Transverse colon (tissue), 4 donors: Measurements from ENCODE around the gene RARB. TPM values are rescaled to one million over a fixed set of nuclear protein-coding genes. Genes with fewer than 3 reads are reported as not detected.

Experiments
- DNase-seq: peaks from one replicate; pipeline ENCODE4 v3.0.0-alpha.2; 2019
- H3K27ac ChIP-seq, 4 donors: fragments of 200-600 bp; sonication (generic); 2 replicates each; pipeline ENCODE4 v1.5.1; 2016 to 2018; ENCODE audit warnings: inconsistent platforms in 4 of 4
- H3K27me3 ChIP-seq: fragments of 200-600 bp; sonication (generic); 2 replicates; pipeline ENCODE4 v1.5.1; 2017; ENCODE audit warnings: inconsistent platforms
- H3K36me3 ChIP-seq, 4 donors: fragments of 200-600 bp; sonication (generic); 2 replicates each; pipeline ENCODE4 v1.5.1; 2017 to 2019; ENCODE audit warnings: inconsistent platforms in 4 of 4
- H3K4me1 ChIP-seq, 4 donors: fragments of 200-600 bp; sonication (generic); 2 replicates each; pipeline ENCODE4 v1.5.1; 2017 to 2020; ENCODE audit warnings: inconsistent platforms in 4 of 4
- H3K4me3 ChIP-seq, 4 donors: fragments of 200-600 bp; sonication (generic); 1 replicate in 1 of 4; 2 replicates in 3 of 4; pipeline versions ENCODE4 v1.5.1 to v1.6.1; 2017 to 2019; ENCODE audit warnings: inconsistent platforms in 4 of 4
- H3K9me3 ChIP-seq, 2 donors: fragments of 200-600 bp; sonication (generic); 2 replicates each; pipeline ENCODE4 v1.5.1; 2017 to 2019; ENCODE audit warnings: inconsistent platforms in 2 of 2
- EP300 ChIP-seq: sonication (generic); formaldehyde crosslinking; IDR thresholded peaks from one replicate; pipeline ENCODE4 v1.6.1; 2017; ENCODE audit warnings: antibody characterized with exemption, low read depth
- POLR2A ChIP-seq: fragments of 450-650 bp; IDR thresholded peaks from one replicate; pipeline ENCODE4 v1.6.1; 2016; ENCODE audit warnings: antibody characterized with exemption, mild to moderate bottlenecking, moderate library complexity
- POLR2AphosphoS5 ChIP-seq, 3 donors: sonication (generic); formaldehyde crosslinking; IDR thresholded peaks; one replicate each; pipeline ENCODE4 v1.6.1; 2016; ENCODE audit warnings: antibody characterized with exemption in 3 of 3
- WGBS, 2 donors: methylation state at CpG; one replicate each; pipeline ENCODE4 v1.1.5; 2018; ENCODE audit warnings: low coverage in 1 of 2; 5-methylcytosine and 5-hydroxymethylcytosine counted together
- in situ Hi-C, 4 donors: fragments of 200-750 bp; cut with MboI; loops; one replicate each; pipeline versions ENCODE4 v1.15.0 to v1.15.1; 2017; ENCODE audit warnings: low sequenced_read_pairs in 3 of 4, low pct_ligation_motif_present in 1 of 4, low pct_unique_long_range_greater_than_20kb in 1 of 4
- intact Hi-C: fragments of 100-400 bp; cut with DNase I; formaldehyde crosslinking; loops from one replicate; pipeline ENCODE4 v1.15.1; 2023; ENCODE audit warnings: low total_unique reads
- total RNA-seq, 4 donors: library from RNA; depleted of rRNA; stranded (reverse); fragments of >200 nt; gene quantifications; one replicate each; pipeline ENCODE4 v1.1.0, GENCODE V29; 2016
- TF ChIP-seq, protein P1 (sequence below), 5 experiments: fragments of 200-600 bp in 3 of 5; fragments of 450-650 bp in 2 of 5; sonication (generic) in 3 of 5; IDR thresholded peaks; 1 replicate in 2 of 5; 2 replicates in 3 of 5; pipeline ENCODE4 v1.5.1; 2016 to 2017; ENCODE audit warnings: antibody characterized with exemption in 5 of 5, inconsistent platforms in 3 of 5, mild to moderate bottlenecking in 2 of 5, moderate library complexity in 1 of 5

Gene RARB
- total RNA-seq, 4 donors from 2014 or later: 2.4 to 4.5 (median 2.9) TPM; not detected in 1

DNA sequence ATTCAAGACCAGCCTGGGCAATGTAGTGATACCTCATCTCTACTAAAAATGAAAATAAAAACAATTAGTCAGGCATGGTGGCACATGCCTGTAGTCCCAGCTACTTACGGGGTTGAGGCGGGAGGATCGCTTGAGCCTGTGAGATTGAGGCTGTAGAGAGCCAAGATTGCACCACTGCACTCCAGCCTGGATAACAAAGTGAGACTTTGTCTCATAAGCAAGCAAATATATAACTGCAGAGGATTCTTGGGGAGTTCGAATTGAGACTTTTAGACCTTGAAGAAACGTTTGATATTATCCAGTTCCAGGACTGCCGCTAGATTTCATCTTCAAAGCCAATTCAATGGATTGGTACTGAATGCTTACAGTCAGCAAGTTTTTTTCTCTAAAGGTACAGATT is 11.9 kb upstream of the RARB start:
- WGBS, 2 donors: 88 to 100% methylated on average over 1 to 6 of the region's 6 CpGs
- in situ Hi-C loops: no loop called here
- Histone ChIP-seq H3K4me1 (peaks cover 0 to 6% (median 0%) of the 10 kb centered on the region in 4 donors), H3K27ac (no peak overlapping the region), H3K27me3 (no peaks in the 10 kb centered on the region), H3K4me3 (no peak overlapping the region), H3K36me3 (no peaks in the 10 kb centered on the region), H3K9me3 (no peaks in the 10 kb centered on the region)
- TF ChIP-seq POLR2AphosphoS5 (IDR thresholded peaks at IDR 0.05): no peak
- TF ChIP-seq, protein P1, sequence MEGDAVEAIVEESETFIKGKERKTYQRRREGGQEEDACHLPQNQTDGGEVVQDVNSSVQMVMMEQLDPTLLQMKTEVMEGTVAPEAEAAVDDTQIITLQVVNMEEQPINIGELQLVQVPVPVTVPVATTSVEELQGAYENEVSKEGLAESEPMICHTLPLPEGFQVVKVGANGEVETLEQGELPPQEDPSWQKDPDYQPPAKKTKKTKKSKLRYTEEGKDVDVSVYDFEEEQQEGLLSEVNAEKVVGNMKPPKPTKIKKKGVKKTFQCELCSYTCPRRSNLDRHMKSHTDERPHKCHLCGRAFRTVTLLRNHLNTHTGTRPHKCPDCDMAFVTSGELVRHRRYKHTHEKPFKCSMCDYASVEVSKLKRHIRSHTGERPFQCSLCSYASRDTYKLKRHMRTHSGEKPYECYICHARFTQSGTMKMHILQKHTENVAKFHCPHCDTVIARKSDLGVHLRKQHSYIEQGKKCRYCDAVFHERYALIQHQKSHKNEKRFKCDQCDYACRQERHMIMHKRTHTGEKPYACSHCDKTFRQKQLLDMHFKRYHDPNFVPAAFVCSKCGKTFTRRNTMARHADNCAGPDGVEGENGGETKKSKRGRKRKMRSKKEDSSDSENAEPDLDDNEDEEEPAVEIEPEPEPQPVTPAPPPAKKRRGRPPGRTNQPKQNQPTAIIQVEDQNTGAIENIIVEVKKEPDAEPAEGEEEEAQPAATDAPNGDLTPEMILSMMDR (IDR thresholded peaks at IDR 0.05): no peak
- TF ChIP-seq POLR2A: no peak
- TF ChIP-seq EP300: no peak
- intact Hi-C loops: no loop called here
- no peak for DNase-seq

DNA sequence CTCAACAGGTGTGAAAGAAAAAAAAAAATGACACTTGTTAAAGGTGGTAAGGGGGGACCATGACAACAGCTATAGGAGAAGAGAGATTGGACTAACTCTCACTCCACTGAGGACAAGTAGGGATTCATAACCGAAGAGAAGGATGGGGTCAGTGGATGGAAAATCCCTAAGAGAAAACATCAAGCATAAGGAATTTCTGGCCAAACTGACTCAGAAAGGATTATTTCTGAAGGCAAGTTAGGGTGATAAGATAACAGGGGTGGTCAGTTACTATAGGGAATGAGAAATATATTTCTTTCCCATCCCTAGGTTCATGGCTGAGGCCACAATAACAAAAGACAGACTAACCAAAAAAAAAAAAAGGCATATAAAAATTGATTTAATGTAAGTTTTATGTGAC is 9.5 kb upstream of the RARB start:
- no peaks in the 10 kb centered on the region for H3K36me3 ChIP-seq
- in situ Hi-C loops: no loop called here
- DNase-seq: no peak

DNA sequence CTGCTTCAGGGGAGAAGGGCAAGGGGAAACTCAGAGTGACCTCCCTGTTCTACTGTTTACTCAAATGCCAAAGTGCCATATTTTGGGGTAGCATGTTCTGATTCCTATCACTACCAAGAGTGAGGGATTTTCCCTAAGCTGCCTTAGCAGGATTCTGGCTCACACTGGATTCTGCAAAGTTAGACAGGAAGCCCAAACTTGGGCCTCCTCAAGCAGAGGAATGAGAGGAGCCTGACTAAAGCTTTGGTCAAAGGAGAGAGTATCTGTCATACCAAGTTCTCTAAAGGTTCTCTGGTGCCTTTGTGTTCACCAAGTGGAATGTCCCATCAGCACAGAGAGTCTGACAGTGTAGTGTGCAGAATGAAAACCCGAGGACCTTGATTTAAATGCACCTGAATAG is 8.8 kb upstream of the RARB start:
- peaks cover 0 to 8% (median 3%) of the 10 kb centered on the region in 4 donors for H3K4me1 ChIP-seq
- H3K27me3 ChIP-seq: no peaks in the 10 kb centered on the region
- H3K4me3 ChIP-seq: no peak overlapping the region
- no peaks in the 10 kb centered on the region for H3K36me3 ChIP-seq
- TF ChIP-seq EP300 (no peak), POLR2AphosphoS5 (IDR thresholded peaks at IDR 0.05) (no peak), POLR2A (no peak)
- TF ChIP-seq, protein P1 (IDR thresholded peaks at IDR 0.05): no peak
- no peak overlapping the region for H3K27ac ChIP-seq
- intact Hi-C loops: no loop called here
- DNase-seq: no peak
- no peaks in the 10 kb centered on the region for H3K9me3 ChIP-seq
- in situ Hi-C loops: no loop called here
- 100% methylated on average over 1 of the region's 1 CpG; no CpG with 5 or more reads in 1 of the 2 donors for WGBS, 2 donors

More for the DNA sequence above, 9.5 kb upstream of the RARB start:
- peaks cover 0 to 1% (median 0%) of the 10 kb centered on the region in 4 donors for H3K4me1 ChIP-seq
- no peaks in the 10 kb centered on the region for H3K27me3 ChIP-seq
- no peak overlapping the region for H3K4me3 ChIP-seq
- whole genome bisulfite sequencing, 2 donors: 93% methylated on average over 1 of the region's 1 CpG; no CpG with 5 or more reads in 1 of the 2 donors
- intact Hi-C loops: no loop called here
- TF ChIP-seq EP300 (no peak), POLR2A (no peak), POLR2AphosphoS5 (IDR thresholded peaks at IDR 0.05) (no peak)
- H3K9me3 ChIP-seq: no peaks in the 10 kb centered on the region
- no peak overlapping the region for H3K27ac ChIP-seq

DNA sequence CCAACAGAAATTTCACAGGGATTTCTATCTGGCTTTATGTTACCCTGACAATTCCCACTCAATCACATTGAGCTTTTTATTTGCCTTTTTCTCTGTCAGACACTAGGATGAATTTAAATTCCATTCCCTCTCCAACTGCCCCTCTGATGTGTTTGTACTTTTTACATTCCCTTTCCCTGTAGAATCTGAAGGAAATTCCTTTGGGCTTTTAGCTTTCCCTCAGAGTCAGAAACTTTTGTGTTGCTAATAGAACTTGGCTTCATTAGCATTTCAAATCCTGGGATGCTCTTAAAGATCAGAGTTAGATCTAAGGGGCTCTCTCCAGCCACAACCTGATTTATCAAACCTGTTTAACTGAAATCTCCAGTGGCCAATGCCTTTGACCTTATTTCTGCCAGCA is 7.9 kb upstream of the RARB start:
- H3K27me3 ChIP-seq: no peaks in the 10 kb centered on the region
- H3K4me3 ChIP-seq: no peak overlapping the region
- in situ Hi-C loops: no loop called here
- no peak for DNase-seq
- no peaks in the 10 kb centered on the region for H3K9me3 ChIP-seq
- H3K4me1 ChIP-seq: peaks cover 0 to 15% (median 9%) of the 10 kb centered on the region in 4 donors
- H3K36me3 ChIP-seq: no peaks in the 10 kb centered on the region
- TF ChIP-seq, protein P1 (IDR thresholded peaks at IDR 0.05): no peak
- no peak for TF ChIP-seq POLR2AphosphoS5 (IDR thresholded peaks at IDR 0.05)
- TF ChIP-seq POLR2A: no peak
- TF ChIP-seq EP300: no peak
- intact Hi-C loops: no loop called here
- H3K27ac ChIP-seq: no peak overlapping the region

DNA sequence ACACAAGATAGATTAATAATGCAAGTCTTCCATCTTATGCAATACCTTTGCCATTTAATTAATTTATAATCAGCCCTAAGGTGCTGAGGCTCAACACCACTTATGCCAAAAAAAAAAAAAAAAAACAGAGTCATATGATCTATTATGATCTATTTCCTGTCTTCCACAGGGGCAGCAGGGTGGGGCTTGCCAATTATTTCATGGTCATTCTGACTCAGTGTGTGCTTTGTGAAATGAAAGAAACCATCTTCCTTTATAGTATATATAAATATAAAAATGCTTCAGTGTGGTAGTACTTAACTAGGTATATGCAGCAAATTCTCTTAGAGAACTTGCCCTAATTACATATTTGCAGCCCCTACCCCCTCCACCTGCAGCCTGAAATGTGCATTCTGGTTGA is 7.2 kb upstream of the RARB start:
- Histone ChIP-seq H3K4me1 (peaks cover 0 to 21% (median 12%) of the 10 kb centered on the region in 4 donors), H3K27me3 (no peaks in the 10 kb centered on the region), H3K36me3 (no peaks in the 10 kb centered on the region), H3K4me3 (no peak overlapping the region), H3K9me3 (no peaks in the 10 kb centered on the region), H3K27ac (no peak overlapping the region)
- no peak for DNase-seq
- intact Hi-C loops: no loop called here
- TF ChIP-seq EP300 (no peak), POLR2AphosphoS5 (IDR thresholded peaks at IDR 0.05) (no peak), POLR2A (no peak)
- TF ChIP-seq, protein P1 (IDR thresholded peaks at IDR 0.05): no peak
- in situ Hi-C loops: no loop called here
